ENCODE results near the gene SGPL1.

The SGPL1 gene

GRCh38 chr10:70879207-70879606, 63.5 kb downstream of the SGPL1 start:
- Histone ChIP-seq H3K4me3 (ENCODE audit: low read length) (no peak overlapping the region), H3K27ac (ENCODE audit: low read length) (no peak overlapping the region), H3K9me3 (ENCODE audit: insufficient read depth, low read depth, low read length) (no peaks in the 10 kb centered on the region), H3K36me3 (ENCODE audit: insufficient read depth, low read depth, low read length) (peaks cover 79% of the 10 kb centered on the region), H3K4me1 (ENCODE audit: insufficient read depth, low read length) (peaks cover 9% of the 10 kb centered on the region; the same call in 1 of the 2 replicates), H3K27me3 (ENCODE audit: insufficient read depth, low read length) (no peaks in the 10 kb centered on the region), H3K9ac (ENCODE audit: low read depth, low read length) (no peak overlapping the region)

- Histone ChIP-seq H3K9ac (ENCODE audit: low read depth, low read length) (no peak overlapping the region), H3K4me1 (ENCODE audit: insufficient read depth, low read length) (peaks cover 9% of the 10 kb centered on the region; the same call in 1 of the 2 replicates), H3K27me3 (ENCODE audit: insufficient read depth, low read length) (no peaks in the 10 kb centered on the region), H3K27ac (ENCODE audit: low read length) (no peak overlapping the region), H3K36me3 (ENCODE audit: insufficient read depth, low read depth, low read length) (peaks cover 82% of the 10 kb centered on the region), H3K4me3 (ENCODE audit: low read length) (no peak overlapping the region), H3K9me3 (ENCODE audit: insufficient read depth, low read depth, low read length) (no peaks in the 10 kb centered on the region)
These were observed 64.4 kb downstream of the SGPL1 start for GRCh38 chr10:70880077-70880534.

- Histone ChIP-seq H3K9me3 (ENCODE audit: insufficient read depth, low read depth, low read length) (no peaks in the 10 kb centered on the region), H3K9ac (ENCODE audit: low read depth, low read length) (no peak overlapping the region), H3K27me3 (ENCODE audit: insufficient read depth, low read length) (no peaks in the 10 kb centered on the region), H3K4me1 (ENCODE audit: insufficient read depth, low read length) (peaks cover 11% of the 10 kb centered on the region; the same call in 1 of the 2 replicates), H3K4me3 (ENCODE audit: low read length) (no peak overlapping the region), H3K36me3 (ENCODE audit: insufficient read depth, low read depth, low read length) (peaks cover 44% of the 10 kb centered on the region), H3K27ac (ENCODE audit: low read length) (no peak overlapping the region)
These were observed 69.0 kb downstream of the SGPL1 start for GRCh38 chr10:70884741-70885140.

- Histone ChIP-seq H3K4me1 (ENCODE audit: insufficient read depth, low read length) (peaks cover 13% of the 10 kb centered on the region), H3K36me3 (ENCODE audit: insufficient read depth, low read depth, low read length) (peaks cover 42% of the 10 kb centered on the region), H3K9ac (ENCODE audit: low read depth, low read length) (no peak overlapping the region), H3K27me3 (ENCODE audit: insufficient read depth, low read length) (no peaks in the 10 kb centered on the region), H3K4me3 (ENCODE audit: low read length) (no peak overlapping the region), H3K27ac (ENCODE audit: low read length) (no peak overlapping the region), H3K9me3 (ENCODE audit: insufficient read depth, low read depth, low read length) (no peaks in the 10 kb centered on the region)
These were observed 69.7 kb downstream of the SGPL1 start for GRCh38 chr10:70885481-70885880.

- H3K4me3 ChIP-seq (ENCODE audit: low read length), result no peak overlapping the region
- peaks cover 37% of the 10 kb centered on the region for H3K36me3 ChIP-seq (ENCODE audit: insufficient read depth, low read depth, low read length)
- H3K9ac ChIP-seq (ENCODE audit: low read depth, low read length), result no peak overlapping the region
- H3K27me3 ChIP-seq (ENCODE audit: insufficient read depth, low read length), result no peaks in the 10 kb centered on the region
- H3K27ac ChIP-seq (ENCODE audit: low read length), result no peak overlapping the region
- no peaks in the 10 kb centered on the region for H3K9me3 ChIP-seq (ENCODE audit: insufficient read depth, low read depth, low read length)
- H3K4me1 ChIP-seq (ENCODE audit: insufficient read depth, low read length), result peaks cover 21% of the 10 kb centered on the region
These were observed 70.5 kb downstream of the SGPL1 start for GRCh38 chr10:70885931-70886903.

GRCh38 chr10:70886921-70887665, 71.3 kb downstream of the SGPL1 start:
- Histone ChIP-seq H3K27me3 (ENCODE audit: insufficient read depth, low read length) (no peaks in the 10 kb centered on the region), H3K27ac (ENCODE audit: low read length) (no peak overlapping the region), H3K4me3 (ENCODE audit: low read length) (peak overlapping the region; percentile 82), H3K9me3 (ENCODE audit: insufficient read depth, low read depth, low read length) (no peaks in the 10 kb centered on the region), H3K9ac (ENCODE audit: low read depth, low read length) (peak overlapping the region; percentile 62; the same call in 1 of the 2 replicates), H3K36me3 (ENCODE audit: insufficient read depth, low read depth, low read length) (peaks cover 29% of the 10 kb centered on the region), H3K4me1 (ENCODE audit: insufficient read depth, low read length) (peaks cover 28% of the 10 kb centered on the region)

GRCh38 chr10:70887804-70888800, 72.4 kb downstream of the SGPL1 start, which contains the start of gene PCBD1:
Gene PCBD1, minus strand, starts transcription at chr10:70888565. Its CDS starts 32 bp downstream, at chr10:70888533.
- Histone ChIP-seq H3K27me3 (ENCODE audit: insufficient read depth, low read length) (no peaks in the 10 kb centered on the region), H3K9me3 (ENCODE audit: insufficient read depth, low read depth, low read length) (no peaks in the 10 kb centered on the region), H3K27ac (ENCODE audit: low read length) (no peak within 1 kb of the TSS), H3K4me1 (ENCODE audit: insufficient read depth, low read length) (peaks cover 37% of the 10 kb centered on the region), H3K36me3 (ENCODE audit: insufficient read depth, low read depth, low read length) (peaks cover 23% of the 10 kb centered on the region), H3K4me3 (ENCODE audit: low read length) (peak within 1 kb of the TSS; percentile 82), H3K9ac (ENCODE audit: low read depth, low read length) (peak within 1 kb of the TSS; percentile 62; the same call in 1 of the 2 replicates)

GRCh38 chr10:70889291-70889690, 73.5 kb downstream of the SGPL1 start:
- Histone ChIP-seq H3K36me3 (ENCODE audit: insufficient read depth, low read depth, low read length) (peaks cover 13% of the 10 kb centered on the region; the same call in 1 of the 2 replicates), H3K27ac (ENCODE audit: low read length) (no peak overlapping the region), H3K27me3 (ENCODE audit: insufficient read depth, low read length) (no peaks in the 10 kb centered on the region), H3K4me3 (ENCODE audit: low read length) (no peak overlapping the region; the same call in 1 of the 2 replicates), H3K9me3 (ENCODE audit: insufficient read depth, low read depth, low read length) (no peaks in the 10 kb centered on the region), H3K9ac (ENCODE audit: low read depth, low read length) (no peak overlapping the region), H3K4me1 (ENCODE audit: insufficient read depth, low read length) (peaks cover 40% of the 10 kb centered on the region)

- H3K9ac ChIP-seq (ENCODE audit: low read depth, low read length), result no peak overlapping the region
- H3K4me3 ChIP-seq (ENCODE audit: low read length), result no peak overlapping the region
- H3K4me1 ChIP-seq (ENCODE audit: insufficient read depth, low read length), result peaks cover 40% of the 10 kb centered on the region
- H3K27ac ChIP-seq (ENCODE audit: low read length), result no peak overlapping the region
- no peaks in the 10 kb centered on the region for H3K9me3 ChIP-seq (ENCODE audit: insufficient read depth, low read depth, low read length)
- no peaks in the 10 kb centered on the region for H3K36me3 ChIP-seq (ENCODE audit: insufficient read depth, low read depth, low read length)
- H3K27me3 ChIP-seq (ENCODE audit: insufficient read depth, low read length), result no peaks in the 10 kb centered on the region
These were observed 75.2 kb downstream of the SGPL1 start for GRCh38 chr10:70890917-70891431.

GRCh38 chr10:70891627-70892026, 75.9 kb downstream of the SGPL1 start:
- Histone ChIP-seq H3K9me3 (ENCODE audit: insufficient read depth, low read depth, low read length) (no peaks in the 10 kb centered on the region), H3K9ac (ENCODE audit: low read depth, low read length) (no peak overlapping the region), H3K4me3 (ENCODE audit: low read length) (no peak overlapping the region), H3K4me1 (ENCODE audit: insufficient read depth, low read length) (peaks cover 40% of the 10 kb centered on the region), H3K36me3 (ENCODE audit: insufficient read depth, low read depth, low read length) (no peaks in the 10 kb centered on the region), H3K27ac (ENCODE audit: low read length) (no peak overlapping the region), H3K27me3 (ENCODE audit: insufficient read depth, low read length) (no peaks in the 10 kb centered on the region)
